ENCODE measurements around the gene OR4N5.

DNA sequence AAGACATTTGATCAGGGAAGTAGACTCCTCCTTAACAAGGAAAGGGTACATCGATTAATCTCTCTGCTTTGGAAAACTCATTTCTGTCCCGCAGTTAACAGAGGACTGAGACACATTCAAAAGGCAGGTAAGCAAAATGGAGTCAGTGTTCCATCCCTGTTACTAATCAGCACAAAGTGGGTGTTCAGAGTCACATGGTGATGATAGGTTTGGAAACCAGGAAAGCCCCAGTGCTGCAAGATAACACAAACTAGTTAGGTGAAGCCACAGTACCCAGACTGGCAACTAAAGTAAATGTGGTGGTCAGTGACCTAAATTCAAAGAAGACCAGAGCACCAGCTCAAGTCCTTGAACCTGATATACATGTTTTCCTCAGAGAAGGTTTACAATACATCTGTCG is 26.3 kb upstream of the OR4N5 start:
- TF ChIP-seq, protein P1, sequence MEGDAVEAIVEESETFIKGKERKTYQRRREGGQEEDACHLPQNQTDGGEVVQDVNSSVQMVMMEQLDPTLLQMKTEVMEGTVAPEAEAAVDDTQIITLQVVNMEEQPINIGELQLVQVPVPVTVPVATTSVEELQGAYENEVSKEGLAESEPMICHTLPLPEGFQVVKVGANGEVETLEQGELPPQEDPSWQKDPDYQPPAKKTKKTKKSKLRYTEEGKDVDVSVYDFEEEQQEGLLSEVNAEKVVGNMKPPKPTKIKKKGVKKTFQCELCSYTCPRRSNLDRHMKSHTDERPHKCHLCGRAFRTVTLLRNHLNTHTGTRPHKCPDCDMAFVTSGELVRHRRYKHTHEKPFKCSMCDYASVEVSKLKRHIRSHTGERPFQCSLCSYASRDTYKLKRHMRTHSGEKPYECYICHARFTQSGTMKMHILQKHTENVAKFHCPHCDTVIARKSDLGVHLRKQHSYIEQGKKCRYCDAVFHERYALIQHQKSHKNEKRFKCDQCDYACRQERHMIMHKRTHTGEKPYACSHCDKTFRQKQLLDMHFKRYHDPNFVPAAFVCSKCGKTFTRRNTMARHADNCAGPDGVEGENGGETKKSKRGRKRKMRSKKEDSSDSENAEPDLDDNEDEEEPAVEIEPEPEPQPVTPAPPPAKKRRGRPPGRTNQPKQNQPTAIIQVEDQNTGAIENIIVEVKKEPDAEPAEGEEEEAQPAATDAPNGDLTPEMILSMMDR (conservative IDR thresholded peaks at IDR 0.05; ENCODE audit: low read depth, low read length) = no peak
- TF ChIP-seq EZH2 (IDR thresholded peaks at IDR 0.05; ENCODE audit: low read length, unreplicated experiment) (no peak), EZH2phosphoT487 (IDR thresholded peaks at IDR 0.05; ENCODE audit: borderline replicate concordance, low read length) (no peak)
